ENCODE measurements around the gene PPP1R15B. TPM values are rescaled to one million over a fixed set of nuclear protein-coding genes. Genes with fewer than 3 reads are reported as not detected.

The PPP1R15B gene
- total RNA-seq, 1 experiment from 2014 or later: 45.9 TPM

DNA sequence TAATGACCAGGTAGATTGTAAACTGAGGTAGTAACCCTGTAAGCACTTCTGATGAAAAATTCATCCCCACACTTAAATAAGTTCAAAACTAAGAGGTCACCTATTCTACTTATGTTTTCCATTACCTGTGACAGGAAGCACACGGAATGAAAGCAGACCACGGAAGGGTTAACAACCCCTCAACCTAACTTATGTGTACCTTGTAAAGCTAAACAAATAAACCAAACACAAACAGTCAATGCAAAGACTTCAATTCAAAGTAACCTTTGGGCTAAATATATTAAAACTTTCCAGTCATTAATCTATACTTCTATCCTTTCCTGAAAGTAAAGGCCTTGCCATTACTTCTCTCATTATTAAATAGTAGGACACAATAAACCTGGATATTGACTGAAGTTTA, 7.0 kb downstream of the PPP1R15B start:
- no peak overlapping the region for H2BK120ac ChIP-seq (ENCODE audit: low read depth, low read length, poor library complexity, severe bottlenecking)
- H3K4me1 Mint-ChIP-seq: peaks cover 7 to 8% of the 10 kb centered on the region in 2 experiments
- no peaks in the 10 kb centered on the region for H3K9me3 ChIP-seq (ENCODE audit: control insufficient read depth, low read depth, low read length)
- no peaks in the 10 kb centered on the region for H3K27me3 ChIP-seq (ENCODE audit: insufficient read depth, low read length)
- peaks cover 31% of the 10 kb centered on the region for H3K79me2 ChIP-seq (ENCODE audit: insufficient read depth, low read length)
- H4K8ac ChIP-seq (replicated peaks; ENCODE audit: insufficient read length, low read depth, low read length): no peak overlapping the region
- no peak overlapping the region for H3K27ac ChIP-seq (ENCODE audit: insufficient read length, low read depth, low read length)
- no peak overlapping the region for H3T11ph ChIP-seq (ENCODE audit: low read length)
- H3K4me1 ChIP-seq (ENCODE audit: insufficient read depth, low read length): peaks cover 2% of the 10 kb centered on the region; the same call in 1 of the 2 replicates
- H3K4me3 Mint-ChIP-seq: no peak overlapping the region
- no peak overlapping the region for H3K9ac ChIP-seq (ENCODE audit: extremely low read depth, insufficient read length, low read length)
- no peak for DNase-seq
- no peak overlapping the region for H2AK5ac ChIP-seq (ENCODE audit: insufficient read length, low read length)
- no peaks in the 10 kb centered on the region for H3K27me3 Mint-ChIP-seq (ENCODE audit: low read depth)
- H3K27ac Mint-ChIP-seq: no peak overlapping the region
- no peak overlapping the region for H2BK12ac ChIP-seq (ENCODE audit: insufficient read length, low read depth, low read length)
- H2BK5ac ChIP-seq (ENCODE audit: insufficient read length, low read length): no peak overlapping the region
- no peak overlapping the region for H4K91ac ChIP-seq (ENCODE audit: insufficient read length, low read depth, low read length)
- TF ChIP-seq, protein P1, sequence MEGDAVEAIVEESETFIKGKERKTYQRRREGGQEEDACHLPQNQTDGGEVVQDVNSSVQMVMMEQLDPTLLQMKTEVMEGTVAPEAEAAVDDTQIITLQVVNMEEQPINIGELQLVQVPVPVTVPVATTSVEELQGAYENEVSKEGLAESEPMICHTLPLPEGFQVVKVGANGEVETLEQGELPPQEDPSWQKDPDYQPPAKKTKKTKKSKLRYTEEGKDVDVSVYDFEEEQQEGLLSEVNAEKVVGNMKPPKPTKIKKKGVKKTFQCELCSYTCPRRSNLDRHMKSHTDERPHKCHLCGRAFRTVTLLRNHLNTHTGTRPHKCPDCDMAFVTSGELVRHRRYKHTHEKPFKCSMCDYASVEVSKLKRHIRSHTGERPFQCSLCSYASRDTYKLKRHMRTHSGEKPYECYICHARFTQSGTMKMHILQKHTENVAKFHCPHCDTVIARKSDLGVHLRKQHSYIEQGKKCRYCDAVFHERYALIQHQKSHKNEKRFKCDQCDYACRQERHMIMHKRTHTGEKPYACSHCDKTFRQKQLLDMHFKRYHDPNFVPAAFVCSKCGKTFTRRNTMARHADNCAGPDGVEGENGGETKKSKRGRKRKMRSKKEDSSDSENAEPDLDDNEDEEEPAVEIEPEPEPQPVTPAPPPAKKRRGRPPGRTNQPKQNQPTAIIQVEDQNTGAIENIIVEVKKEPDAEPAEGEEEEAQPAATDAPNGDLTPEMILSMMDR (conservative IDR thresholded peaks at IDR 0.05): no peak
- peaks cover 9% of the 10 kb centered on the region for H3K23me2 ChIP-seq (ENCODE audit: insufficient read length, low read depth, low read length, poor library complexity, severe bottlenecking)
- H4K20me1 ChIP-seq (ENCODE audit: control insufficient read depth, insufficient read depth, insufficient read length): peaks cover 2% of the 10 kb centered on the region
- H3K14ac ChIP-seq (ENCODE audit: insufficient read depth, low read length): no peak overlapping the region
- H3K9me3 Mint-ChIP-seq: no peaks in the 10 kb centered on the region
- peaks cover 3% of the 10 kb centered on the region for H3K79me1 ChIP-seq (ENCODE audit: insufficient read depth, low read depth, low read length, poor library complexity, severe bottlenecking)
- H4K5ac ChIP-seq (ENCODE audit: insufficient read length, low read depth, low read length): no peak overlapping the region
- no peak overlapping the region for H2AFZ ChIP-seq (ENCODE audit: low read length)
- no peak overlapping the region for H3K23ac ChIP-seq (ENCODE audit: insufficient read length, low read depth, low read length)
- no peak overlapping the region for H2BK15ac ChIP-seq (ENCODE audit: low read depth, low read length)
- no peak overlapping the region for H3K18ac ChIP-seq (ENCODE audit: insufficient read length, low read depth, low read length)
- no peak overlapping the region for H3K4me2 ChIP-seq (ENCODE audit: insufficient read depth, insufficient read length, low read length)
- H3K4ac ChIP-seq (ENCODE audit: low read depth, low read length): no peak overlapping the region
- no peak overlapping the region for H2BK20ac ChIP-seq (ENCODE audit: low read depth, low read length, poor library complexity, severe bottlenecking)
- peaks cover 27 to 65% (median 50%) of the 10 kb centered on the region in 3 experiments for H3K36me3 Mint-ChIP-seq (ENCODE audit: insufficient read depth in 1 of 3, low read depth in 3 of 3)
- no CpG with 5 or more reads among the region's 2 CpGs for WGBS (ENCODE audit: extremely low coverage, insufficient read length, low lambda C conversion rate)
- H3K56ac ChIP-seq (ENCODE audit: insufficient read length, low read depth, low read length): no peak overlapping the region
